WERI-Rb-1 (cell line): ENCODE data around the gene CACNB2.

Source experiments
- DNase-seq: peaks from one replicate; pipeline ENCODE4 v3.0.0-alpha.2; 2020
- H3K27ac ChIP-seq: fragments of 250-450 bp; sonication (Bioruptor Pico); 2 replicates; pipeline ENCODE4 v1.5.1; 2020; ENCODE audit warnings: mild to moderate bottlenecking, moderate library complexity
- H3K27me3 ChIP-seq: fragments of 250-450 bp; sonication (Bioruptor Pico); 2 replicates; pipeline ENCODE4 v1.5.1; 2021; ENCODE audit warnings: mild to moderate bottlenecking, low read depth, moderate library complexity; ENCODE audit not compliant: insufficient read depth, severe bottlenecking
- H3K36me3 ChIP-seq: fragments of 250-450 bp; sonication (Bioruptor Pico); 2 replicates; pipeline ENCODE4 v1.5.1; 2020; ENCODE audit warnings: mild to moderate bottlenecking, moderate library complexity
- H3K4me3 ChIP-seq: 2 replicates; pipeline ENCODE4 v1.5.1; 2011; ENCODE audit warnings: low read depth, mild to moderate bottlenecking, control low read depth, low read length
- H3K9me3 ChIP-seq: fragments of 250-450 bp; sonication (Bioruptor Pico); 2 replicates; pipeline ENCODE4 v1.5.1; 2021; ENCODE audit warnings: mild to moderate bottlenecking, moderate library complexity; ENCODE audit not compliant: severe bottlenecking
- CTCF ChIP-seq: IDR thresholded peaks from 2 replicates; pipeline ENCODE4 v1.5.1; 2011; ENCODE audit warnings: low read depth, mild to moderate bottlenecking, control low read depth, inconsistent platforms, low read length

The CACNB2 gene

GRCh38 chr10:18351421-18351820 is 211.2 kb downstream of the CACNB2 start:
- TF ChIP-seq CTCF = no peak
- H3K27me3 ChIP-seq = no peaks in the 10 kb centered on the region
- no peak for DNase-seq
- H3K27ac ChIP-seq = no peak overlapping the region
- no peaks in the 10 kb centered on the region for H3K36me3 ChIP-seq
- no peaks in the 10 kb centered on the region for H3K9me3 ChIP-seq
- H3K4me3 ChIP-seq = no peak overlapping the region

- TF ChIP-seq CTCF = no peak
- H3K27ac ChIP-seq = no peak overlapping the region
- no peak overlapping the region for H3K4me3 ChIP-seq
- no peaks in the 10 kb centered on the region for H3K36me3 ChIP-seq
- no peaks in the 10 kb centered on the region for H3K27me3 ChIP-seq
- no peaks in the 10 kb centered on the region for H3K9me3 ChIP-seq
- DNase-seq = no peak
These were observed 212.0 kb downstream of the CACNB2 start for GRCh38 chr10:18352175-18352574.

GRCh38 chr10:18359812-18360211 is 219.6 kb downstream of the CACNB2 start:
- no peak for DNase-seq
- TF ChIP-seq CTCF = no peak
- H3K27ac ChIP-seq = no peak overlapping the region
- H3K36me3 ChIP-seq = no peaks in the 10 kb centered on the region
- no peak overlapping the region for H3K4me3 ChIP-seq
- no peaks in the 10 kb centered on the region for H3K9me3 ChIP-seq
- H3K27me3 ChIP-seq = no peaks in the 10 kb centered on the region

- Histone ChIP-seq H3K36me3 (no peaks in the 10 kb centered on the region), H3K4me3 (no peak overlapping the region), H3K27me3 (no peaks in the 10 kb centered on the region), H3K9me3 (no peaks in the 10 kb centered on the region), H3K27ac (no peak overlapping the region)
- DNase-seq = no peak
- no peak for TF ChIP-seq CTCF
These were observed 222.7 kb downstream of the CACNB2 start for GRCh38 chr10:18362892-18363291.

GRCh38 chr10:18364987-18365775 is 225.0 kb downstream of the CACNB2 start:
- H3K36me3 ChIP-seq = no peaks in the 10 kb centered on the region
- DNase-seq = no peak
- TF ChIP-seq CTCF = no peak
- no peaks in the 10 kb centered on the region for H3K27me3 ChIP-seq
- H3K9me3 ChIP-seq = no peaks in the 10 kb centered on the region
- H3K4me3 ChIP-seq = no peak overlapping the region
- peak overlapping the region; percentile 6; the same call in 1 of the 2 replicates for H3K27ac ChIP-seq

GRCh38 chr10:18367840-18368239 is 227.6 kb downstream of the CACNB2 start:
- TF ChIP-seq CTCF = no peak
- H3K27me3 ChIP-seq = no peaks in the 10 kb centered on the region
- DNase-seq = no peak
- H3K4me3 ChIP-seq = no peak overlapping the region
- H3K9me3 ChIP-seq = no peaks in the 10 kb centered on the region
- no peak overlapping the region for H3K27ac ChIP-seq
- H3K36me3 ChIP-seq = no peaks in the 10 kb centered on the region
